GM12891 (cell line): ENCODE results near the gene ACTG2.

Experiments
- DNase-seq: peaks from one replicate; pipeline ENCODE4 v3.0.0; 2011; ENCODE audit warnings: low spot score; ENCODE audit not compliant: insufficient read length
- FAIRE-seq: peaks from 2 replicates; lab custom pipeline; 2011; peaks lifted over from hg19 to GRCh38; lab: Jason Lieb, UNC
- PAX5 ChIP-seq: IDR thresholded peaks from 2 replicates; pipeline ENCODE4 v1.6.1; 2011; ENCODE audit warnings: low read length, moderate library complexity, mild to moderate bottlenecking; ENCODE audit not compliant: insufficient read depth, severe bottlenecking
- POLR2A ChIP-seq: IDR thresholded peaks from 2 replicates; pipeline ENCODE4 v1.6.1; 2011; ENCODE audit warnings: low read depth, low read length, control low read depth
- POLR2AphosphoS5 ChIP-seq: IDR thresholded peaks from 2 replicates; pipeline ENCODE4 v1.6.1; 2011; ENCODE audit warnings: low read depth, low read length, control low read depth
- POU2F2 ChIP-seq: IDR thresholded peaks from 2 replicates; pipeline ENCODE4 v1.6.1; 2011; ENCODE audit warnings: low read depth, mild to moderate bottlenecking, control low read depth, low read length, moderate library complexity
- SPI1 ChIP-seq: IDR thresholded peaks from 2 replicates; pipeline ENCODE4 v1.6.1; 2011; ENCODE audit warnings: low read depth, low read length, control low read depth
- TAF1 ChIP-seq: IDR thresholded peaks from 2 replicates; pipeline ENCODE4 v1.6.1; 2011; ENCODE audit warnings: low read depth, low read length, control low read depth

ACTG2 gene

GRCh38 chr2:73946666-73947065, 53.9 kb downstream of the ACTG2 start:
- no peak for TF ChIP-seq POU2F2
- TF ChIP-seq TAF1, result no peak
- TF ChIP-seq POLR2AphosphoS5, result no peak
- no peak for TF ChIP-seq POLR2A
- TF ChIP-seq SPI1, result no peak
- no peak for TF ChIP-seq PAX5
- FAIRE-seq, result no peak
- DNase-seq, result no peak

GRCh38 chr2:73947412-73948018, 54.7 kb downstream of the ACTG2 start:
- TF ChIP-seq SPI1, result peak; percentile 69
- no peak for TF ChIP-seq TAF1
- no peak for TF ChIP-seq PAX5
- no peak for TF ChIP-seq POLR2A
- TF ChIP-seq POU2F2, result no peak
- no peak for TF ChIP-seq POLR2AphosphoS5
- DNase-seq, result no peak
- no peak for FAIRE-seq

- TF ChIP-seq POLR2AphosphoS5 (no peak), POU2F2 (no peak), PAX5 (no peak), TAF1 (no peak), POLR2A (no peak)
- DNase-seq (no peak), FAIRE-seq (no peak)
These were observed 57.0 kb downstream of the ACTG2 start for GRCh38 chr2:73949802-73950201.

GRCh38 chr2:73952499-73953446, 60.0 kb downstream of the ACTG2 start:
- DNase-seq (no peak), FAIRE-seq (no peak)
- TF ChIP-seq POU2F2 (no peak), POLR2A (no peak), TAF1 (no peak), PAX5 (no peak), SPI1 (peak; percentile 55), POLR2AphosphoS5 (no peak)

GRCh38 chr2:73956218-73956865, 63.5 kb downstream of the ACTG2 start:
- FAIRE-seq (no peak), DNase-seq (no peak)
- TF ChIP-seq PAX5 (no peak), TAF1 (no peak), POLR2AphosphoS5 (no peak), POU2F2 (no peak), SPI1 (no peak), POLR2A (no peak)

- TF ChIP-seq SPI1 (no peak), TAF1 (no peak), POLR2A (no peak), POU2F2 (no peak), PAX5 (no peak), POLR2AphosphoS5 (no peak)
- FAIRE-seq, result no peak
- no peak for DNase-seq
These were observed 68.5 kb downstream of the ACTG2 start for GRCh38 chr2:73961274-73961673.

GRCh38 chr2:73961823-73962615, 69.2 kb downstream of the ACTG2 start:
- TF ChIP-seq POU2F2 (no peak), SPI1 (no peak), TAF1 (no peak), POLR2A (no peak), PAX5 (no peak), POLR2AphosphoS5 (no peak)
- FAIRE-seq (no peak), DNase-seq (no peak)

- no peak for TF ChIP-seq TAF1
- no peak for TF ChIP-seq POU2F2
- TF ChIP-seq POLR2AphosphoS5, result no peak
- TF ChIP-seq SPI1, result no peak
- no peak for TF ChIP-seq POLR2A
- no peak for DNase-seq
- FAIRE-seq, result no peak
These were observed 70.0 kb downstream of the ACTG2 start for GRCh38 chr2:73962798-73963197.
